Effector memory CD8-positive, alpha-beta T cell (primary cell): ENCODE data around the gene HECTD4.
"Not testable (repeated sequence)": the region's sequence is repeated elsewhere in the genome, so short reads cannot be mapped to it uniquely, and the experiment has no call there.

Source experiments
- ATAC-seq: fragments of 150-1000 bp; cut with Tn5 transposase; replicated peaks from 2 replicates; pipeline ENCODE4 v1.10.0; 2021; ENCODE audit warnings: mild to moderate bottlenecking, moderate library complexity
- DNase-seq, 3 experiments: peaks; one replicate each; pipeline ENCODE4 v3.0.0; 2021
- H3K27ac Mint-ChIP-seq, 2 donors: one replicate each; pipeline ENCODE4 v1.8.0; 2022; ENCODE audit warnings: mild to moderate bottlenecking in 2 of 2, mixed read lengths in 2 of 2, moderate library complexity in 2 of 2
- H3K27me3 Mint-ChIP-seq, 2 donors: one replicate each; pipeline ENCODE4 v1.8.0; 2022; ENCODE audit warnings: mixed read lengths in 2 of 2
- H3K36me3 Mint-ChIP-seq: one replicate; pipeline ENCODE4 v1.8.0; 2022; ENCODE audit warnings: mild to moderate bottlenecking, moderate library complexity, mixed read lengths; ENCODE audit not compliant: insufficient read depth
- H3K4me1 Mint-ChIP-seq, 2 donors: one replicate each; pipeline ENCODE4 v1.8.0; 2022; ENCODE audit warnings: low read depth in 2 of 2, mixed read lengths in 2 of 2
- H3K4me3 Mint-ChIP-seq, 2 donors: one replicate each; pipeline ENCODE4 v1.8.0; 2022; ENCODE audit warnings: mild to moderate bottlenecking in 2 of 2, mixed read lengths in 2 of 2, moderate library complexity in 2 of 2
- H3K9me3 Mint-ChIP-seq, 2 donors: one replicate each; pipeline ENCODE4 v1.8.0; 2022; ENCODE audit warnings: mixed read lengths in 2 of 2

The HECTD4 gene

DNA sequence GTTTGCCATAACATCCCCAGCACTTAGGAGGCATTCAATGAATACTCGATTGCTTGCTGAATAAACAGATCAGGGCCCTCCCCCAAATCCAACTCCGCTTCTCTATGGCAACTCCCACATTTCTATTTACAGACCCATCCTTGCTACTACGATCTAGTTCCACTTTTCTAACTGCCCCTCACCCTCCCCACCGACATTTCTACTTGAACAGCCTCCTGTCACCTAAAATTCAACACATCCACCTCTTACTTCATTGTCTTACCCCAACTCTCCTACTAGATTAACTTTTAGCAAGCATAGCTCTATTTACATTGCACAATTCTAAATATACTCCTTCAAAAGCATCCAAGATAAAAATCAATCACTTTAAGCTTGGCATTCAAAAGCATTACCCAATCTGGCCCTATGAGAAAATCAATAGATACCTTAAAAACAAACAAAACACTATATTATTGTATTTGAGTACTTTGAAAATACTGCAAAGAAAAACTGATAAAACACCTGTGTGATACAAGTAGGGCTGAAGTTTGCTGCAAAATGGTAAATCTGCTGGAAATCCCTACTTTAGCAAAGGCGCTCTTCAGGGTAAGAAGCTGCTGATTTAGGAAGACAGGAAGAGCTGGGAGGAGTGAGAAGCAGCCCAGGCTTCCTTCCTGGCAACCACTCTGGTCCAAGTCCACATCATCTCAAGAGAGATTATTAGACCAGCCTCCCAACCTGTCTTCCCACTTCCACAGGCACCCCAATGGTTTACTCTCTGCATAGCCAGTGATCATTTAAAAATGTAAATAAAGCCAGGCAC, 96.4 kb downstream of the HECTD4 start:
- Mint-ChIP-seq H3K36me3 (peaks cover 2% of the 10 kb centered on the region), H3K27ac (no peak overlapping the region), H3K4me3 (no peak overlapping the region), H3K4me1 (peaks cover 0 to 1% of the 10 kb centered on the region in 2 donors), H3K27me3 (no peaks in the 10 kb centered on the region), H3K9me3 (no peaks in the 10 kb centered on the region)
- DNase-seq (no peak), ATAC-seq (no peak)

DNA sequence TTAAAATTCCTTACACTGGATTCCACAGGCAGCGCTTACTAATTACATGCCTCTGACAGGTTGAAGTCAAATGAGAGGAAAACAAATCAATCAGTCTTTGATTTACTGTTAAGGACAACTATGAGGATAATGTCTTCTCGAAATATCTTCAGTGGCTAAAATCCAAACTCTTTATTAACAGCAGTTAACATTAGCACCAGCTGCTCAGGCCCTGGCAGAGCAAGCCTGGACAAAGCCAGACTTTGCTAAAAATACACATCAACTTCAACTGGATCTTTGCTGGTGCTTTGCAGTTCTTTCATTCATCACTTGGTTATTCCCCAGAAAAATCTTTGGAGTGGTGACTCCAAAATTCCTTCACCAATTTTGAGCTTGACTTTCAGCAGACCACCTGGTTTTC, 98.7 kb downstream of the HECTD4 start:
- Mint-ChIP-seq H3K27me3 (no peaks in the 10 kb centered on the region), H3K36me3 (peaks cover 2% of the 10 kb centered on the region), H3K4me3 (no peak overlapping the region), H3K4me1 (peaks cover 0 to 1% of the 10 kb centered on the region in 2 donors), H3K27ac (no peak overlapping the region), H3K9me3 (no peaks in the 10 kb centered on the region)
- DNase-seq: no peak
- ATAC-seq: no peak

DNA sequence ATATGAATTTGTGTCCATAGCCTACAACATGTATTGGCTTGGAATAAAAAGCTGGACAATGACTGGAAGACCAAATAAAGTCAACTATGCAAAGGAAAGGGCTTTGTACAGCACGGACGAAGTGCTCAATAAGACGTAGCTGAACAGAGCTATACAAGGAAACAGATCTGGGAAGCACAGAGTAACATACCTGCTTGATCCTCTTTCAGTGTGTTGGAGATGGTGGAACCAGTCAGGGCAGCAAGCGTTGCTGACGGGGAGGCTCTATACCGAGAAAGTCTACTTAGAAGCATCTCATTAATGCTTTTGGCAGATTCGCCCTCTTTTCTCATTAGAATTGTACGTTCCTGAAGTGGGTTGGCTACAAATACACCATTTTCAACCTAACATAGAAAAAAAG, 99.3 kb downstream of the HECTD4 start:
- Mint-ChIP-seq H3K36me3 (peaks cover 4% of the 10 kb centered on the region), H3K27ac (no peak overlapping the region), H3K27me3 (no peaks in the 10 kb centered on the region), H3K4me3 (no peak overlapping the region), H3K4me1 (peaks cover 0 to 1% of the 10 kb centered on the region in 2 donors), H3K9me3 (no peaks in the 10 kb centered on the region)
- no peak for ATAC-seq
- DNase-seq: no peak

GRCh38 chr12:112275836-112276235, 106.4 kb downstream of the HECTD4 start:
- Mint-ChIP-seq H3K4me1 (no peaks in the 10 kb centered on the region), H3K9me3 (no peaks in the 10 kb centered on the region), H3K27ac (no peak overlapping the region), H3K27me3 (no peaks in the 10 kb centered on the region), H3K36me3 (peaks cover 18% of the 10 kb centered on the region), H3K4me3 (no peak overlapping the region)
- ATAC-seq (no peak), DNase-seq (no peak)

- peaks cover 19% of the 10 kb centered on the region for H3K36me3 Mint-ChIP-seq
- no peak overlapping the region for H3K4me3 Mint-ChIP-seq
- DNase-seq: no peak
- H3K27me3 Mint-ChIP-seq: no peaks in the 10 kb centered on the region
- H3K27ac Mint-ChIP-seq: no peak overlapping the region
- H3K4me1 Mint-ChIP-seq: no peaks in the 10 kb centered on the region
- no peak for ATAC-seq
- no peaks in the 10 kb centered on the region for H3K9me3 Mint-ChIP-seq
These were observed 107.0 kb downstream of the HECTD4 start for GRCh38 chr12:112275207-112275606.

- no peak for ATAC-seq
- Mint-ChIP-seq H3K27ac (no peak overlapping the region), H3K9me3 (no peaks in the 10 kb centered on the region), H3K4me1 (no peaks in the 10 kb centered on the region), H3K36me3 (peaks cover 30% of the 10 kb centered on the region), H3K4me3 (no peak overlapping the region), H3K27me3 (no peaks in the 10 kb centered on the region)
- DNase-seq: no peak
These were observed 111.6 kb downstream of the HECTD4 start for GRCh38 chr12:112270673-112271072.

DNA sequence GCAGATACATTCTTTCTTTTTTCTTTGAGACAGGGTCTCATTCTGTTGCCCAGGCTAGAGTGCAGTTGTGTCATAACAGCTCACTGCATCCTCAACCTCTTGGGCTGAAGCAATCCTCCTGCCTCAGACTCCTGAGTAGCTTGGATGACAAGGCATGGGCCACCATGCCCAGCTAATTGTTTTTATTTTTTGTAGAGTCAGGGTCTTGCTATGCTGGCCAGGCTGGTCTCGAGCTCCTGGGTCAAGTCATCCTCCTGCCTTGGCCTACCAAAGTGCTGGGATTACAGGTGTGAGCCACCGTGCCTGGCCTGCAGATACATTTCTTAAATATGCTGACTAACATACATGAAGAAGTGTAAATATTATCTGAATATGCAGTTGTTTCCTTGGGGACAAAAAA, 115.8 kb downstream of the HECTD4 start:
- H3K27me3 Mint-ChIP-seq: no peaks in the 10 kb centered on the region
- no peak for ATAC-seq
- no peak overlapping the region for H3K4me3 Mint-ChIP-seq
- H3K4me1 Mint-ChIP-seq: no peaks in the 10 kb centered on the region
- DNase-seq: no peak
- no peaks in the 10 kb centered on the region for H3K9me3 Mint-ChIP-seq
- H3K36me3 Mint-ChIP-seq: peaks cover 33% of the 10 kb centered on the region
- H3K27ac Mint-ChIP-seq: no peak overlapping the region

- no peaks in the 10 kb centered on the region for H3K27me3 Mint-ChIP-seq
- DNase-seq: no peak
- no peaks in the 10 kb centered on the region for H3K9me3 Mint-ChIP-seq
- no peak for ATAC-seq
- H3K27ac Mint-ChIP-seq: peak overlapping the region in 1 of 2 donors; percentile 27
- peaks cover 43% of the 10 kb centered on the region for H3K36me3 Mint-ChIP-seq
- no peaks in the 10 kb centered on the region for H3K4me1 Mint-ChIP-seq
- no peak overlapping the region for H3K4me3 Mint-ChIP-seq
These were observed 120.7 kb downstream of the HECTD4 start for GRCh38 chr12:112261559-112261958.

- no peak for ATAC-seq
- no peak for DNase-seq
- no peaks in the 10 kb centered on the region for H3K27me3 Mint-ChIP-seq
- H3K4me1 Mint-ChIP-seq: no peaks in the 10 kb centered on the region
- no peak overlapping the region for H3K4me3 Mint-ChIP-seq
- no peak overlapping the region for H3K27ac Mint-ChIP-seq
- H3K9me3 Mint-ChIP-seq: no peaks in the 10 kb centered on the region
- peaks cover 42% of the 10 kb centered on the region for H3K36me3 Mint-ChIP-seq
These were observed 123.3 kb downstream of the HECTD4 start for GRCh38 chr12:112258926-112259325.

GRCh38 chr12:112256780-112257179, 125.5 kb downstream of the HECTD4 start:
- ATAC-seq: no peak

GRCh38 chr12:112252184-112252583, 130.0 kb downstream of the HECTD4 start:
- peaks cover 46% of the 10 kb centered on the region for H3K36me3 Mint-ChIP-seq
- DNase-seq (no peak), ATAC-seq (no peak)
- H3K4me1 Mint-ChIP-seq: no peaks in the 10 kb centered on the region
- no peaks in the 10 kb centered on the region for H3K27me3 Mint-ChIP-seq
- no peaks in the 10 kb centered on the region for H3K9me3 Mint-ChIP-seq
- H3K27ac Mint-ChIP-seq: no peak overlapping the region
- no peak overlapping the region for H3K4me3 Mint-ChIP-seq

More at GRCh38 chr12:112256780-112257179, 125.5 kb downstream of the HECTD4 start:
- Mint-ChIP-seq H3K27me3 (no peaks in the 10 kb centered on the region), H3K27ac (no peak overlapping the region), H3K4me1 (no peaks in the 10 kb centered on the region), H3K4me3 (no peak overlapping the region), H3K9me3 (no peaks in the 10 kb centered on the region), H3K36me3 (peaks cover 50% of the 10 kb centered on the region)
- no peak for DNase-seq

- H3K27me3 Mint-ChIP-seq, H3K4me1 Mint-ChIP-seq, H3K4me3 Mint-ChIP-seq, H3K27ac Mint-ChIP-seq, DNase-seq, ATAC-seq, H3K9me3 Mint-ChIP-seq: not testable (repeated sequence)
- peaks cover 55% of the 10 kb centered on the region for H3K36me3 Mint-ChIP-seq
These were observed 137.3 kb downstream of the HECTD4 start for GRCh38 chr12:112244902-112245301.

DNA sequence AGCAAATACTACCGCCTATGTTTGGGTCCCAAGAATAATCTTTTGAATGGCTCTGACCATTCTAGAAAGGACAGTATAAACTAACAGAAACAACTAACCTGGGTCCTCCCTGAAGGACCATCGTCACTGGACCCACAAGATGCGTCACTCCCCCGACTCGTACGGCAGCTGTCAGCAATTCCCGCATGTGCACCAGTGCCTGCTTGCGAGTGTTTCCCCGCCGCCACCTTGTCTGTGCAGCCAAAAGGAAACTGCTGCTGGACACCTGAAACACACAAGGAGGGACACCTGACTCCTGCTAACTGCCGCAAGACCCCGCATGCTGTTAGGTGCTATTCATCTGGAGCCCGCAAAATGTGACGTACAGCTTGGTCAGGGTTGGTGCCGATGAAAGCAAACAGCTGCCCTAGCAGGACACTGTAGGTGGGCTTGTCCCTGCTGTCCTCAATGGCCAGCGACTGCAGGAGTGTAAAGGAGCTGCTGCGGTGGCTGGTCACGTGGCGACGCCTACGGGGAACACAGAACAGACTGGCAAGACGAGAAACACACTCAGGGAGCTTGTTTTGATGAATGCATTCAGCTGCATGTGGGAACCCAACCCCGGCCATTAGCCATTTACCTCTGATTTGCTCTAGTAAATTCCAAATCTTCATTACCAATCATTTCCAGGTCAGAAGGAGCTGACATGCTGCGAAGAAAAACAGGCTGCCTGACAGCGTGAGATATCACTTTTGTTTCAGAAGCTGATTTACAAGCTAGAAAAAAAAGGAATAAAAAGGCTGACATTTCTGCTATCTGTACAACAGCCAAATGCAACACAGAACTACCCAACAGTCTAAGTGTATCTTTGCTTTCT, 138.7 kb downstream of the HECTD4 start:
- no peak overlapping the region for H3K4me3 Mint-ChIP-seq
- H3K27me3 Mint-ChIP-seq: no peaks in the 10 kb centered on the region
- no peak overlapping the region for H3K27ac Mint-ChIP-seq
- H3K36me3 Mint-ChIP-seq: peaks cover 55% of the 10 kb centered on the region
- DNase-seq (no peak), ATAC-seq (no peak)
- H3K9me3 Mint-ChIP-seq: no peaks in the 10 kb centered on the region
- no peaks in the 10 kb centered on the region for H3K4me1 Mint-ChIP-seq

DNA sequence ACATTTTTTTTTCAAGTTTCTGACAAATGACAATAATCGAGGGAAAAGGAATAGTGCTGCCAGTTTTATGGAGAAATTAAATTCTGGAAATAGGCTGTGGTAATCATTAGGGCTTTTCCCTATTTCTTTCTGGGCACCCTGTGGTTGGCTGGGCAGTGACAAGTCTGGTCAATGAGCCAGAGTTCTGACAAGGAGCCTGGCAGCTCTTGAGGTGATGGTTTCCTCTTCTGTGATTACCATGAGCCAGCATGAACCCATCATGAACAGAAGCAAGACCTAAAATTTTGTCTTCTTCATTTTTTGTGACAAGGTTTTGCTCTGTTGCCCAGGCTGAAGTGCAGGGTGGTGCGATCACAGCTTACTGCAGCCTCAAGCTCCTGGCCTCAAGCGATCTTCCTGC, 141.1 kb downstream of the HECTD4 start:
- H3K36me3 Mint-ChIP-seq: peaks cover 57% of the 10 kb centered on the region
- H3K4me1 Mint-ChIP-seq: no peaks in the 10 kb centered on the region
- H3K9me3 Mint-ChIP-seq: no peaks in the 10 kb centered on the region
- H3K27me3 Mint-ChIP-seq: no peaks in the 10 kb centered on the region
- H3K27ac Mint-ChIP-seq: peak overlapping the region in 1 of 2 donors; percentile 46
- H3K4me3 Mint-ChIP-seq: no peak overlapping the region
- ATAC-seq (no peak), DNase-seq (no peak)
